Measurements from ENCODE around the gene SLC51A. TPM values are rescaled to one million over a fixed set of nuclear protein-coding genes. Genes with fewer than 3 reads are reported as not detected.

Gene SLC51A
- not detected in 2 replicates for total RNA-seq

GRCh38 chr3:196216089-196216564 lies at the start of gene SLC51A:
Gene SLC51A, plus strand, starts transcription at chr3:196216534. Its CDS starts 179 bp downstream, at chr3:196216713.

GRCh38 chr3:196210673-196211556 lies 5.4 kb upstream of the SLC51A start, which contains the start of gene ZDHHC19:
Gene ZDHHC19, minus strand, starts transcription at chr3:196211400. Its CDS starts 85 bp downstream, at chr3:196211315.

Other genes with a start within 250 kb of the SLC51A start
- gene TFRC, start 134.4 kb upstream of the SLC51A start, total RNA-seq = 297 and 356 TPM in 2 replicates
- gene ZDHHC19, start 5.1 kb upstream of the SLC51A start, total RNA-seq = not detected in 2 replicates
- 68.9 and 78.6 TPM in 2 replicates for gene PCYT1A, start 71.2 kb downstream of the SLC51A start, total RNA-seq
- gene DYNLT2B, start 101.7 kb downstream of the SLC51A start, total RNA-seq = 6.9 and 7.2 TPM in 2 replicates
- not detected in 2 replicates for gene TM4SF19, start 121.9 kb downstream of the SLC51A start, total RNA-seq
- gene UBXN7, start 215.9 kb downstream of the SLC51A start, total RNA-seq = 21.2 and 30.6 TPM in 2 replicates